SK-N-MC (cell line): ENCODE results near the gene SNX21.
"Not testable (repeated sequence)": the region's sequence is repeated elsewhere in the genome, so short reads cannot be mapped to it uniquely, and the experiment has no call there.

Source experiments
- DNase-seq: peaks from one replicate; pipeline ENCODE4 v3.0.0-alpha.2; 2011; ENCODE audit warnings: low read depth, low spot score
- H3K27ac ChIP-seq: fragments of 200-600 bp; sonication (generic); 2 replicates; pipeline ENCODE4 v1.5.1; 2016; ENCODE audit warnings: mixed run types
- H3K36me3 ChIP-seq: fragments of 200-600 bp; sonication (generic); 2 replicates; pipeline ENCODE4 v1.6.1; 2017; ENCODE audit warnings: antibody characterized with exemption, low read length, mixed read lengths; ENCODE audit not compliant: insufficient read depth
- H3K4me3 ChIP-seq: fragments of 200-600 bp; sonication (generic); 2 replicates; pipeline ENCODE4 v1.5.1; 2016
- H3K9ac ChIP-seq: fragments of 200-600 bp; sonication (generic); 2 replicates; pipeline ENCODE4 v1.8.0; 2017; ENCODE audit warnings: mixed run types, mixed read lengths; ENCODE audit not compliant: insufficient read length
- H3K9me3 ChIP-seq: fragments of 200-600 bp; sonication (generic); 2 replicates; pipeline ENCODE4 v1.6.1; 2017; ENCODE audit warnings: low read depth, mild to moderate bottlenecking, antibody characterized with exemption, low read length, moderate library complexity, mixed read lengths
- EZH2 ChIP-seq: fragments of 200-600 bp; sonication (generic); IDR thresholded peaks from one replicate; pipeline ENCODE4 v1.6.1; 2017; ENCODE audit warnings: antibody characterized with exemption
- FOXP2 ChIP-seq: optimal IDR thresholded peaks from 2 replicates; pipeline ENCODE3; 2011; ENCODE audit warnings: mild to moderate bottlenecking, moderate library complexity; ENCODE audit not compliant: insufficient read depth; ENCODE audit errors: extremely low read length, control extremely low read depth
- POLR2AphosphoS5 ChIP-seq: IDR thresholded peaks from 2 replicates; pipeline ENCODE4 v1.6.1; 2012; ENCODE audit warnings: mild to moderate bottlenecking, low read depth, low read length, borderline replicate concordance

Gene SNX21

GRCh38 chr20:45828589-45828988, 5.0 kb upstream of the SNX21 start:
- no peaks in the 10 kb centered on the region for H3K9me3 ChIP-seq
- TF ChIP-seq FOXP2 (no peak), POLR2AphosphoS5 (no peak), EZH2 (no peak)
- no peak overlapping the region for H3K27ac ChIP-seq
- no peak for DNase-seq
- no peaks in the 10 kb centered on the region for H3K36me3 ChIP-seq
- no peak overlapping the region for H3K9ac ChIP-seq
- H3K4me3 ChIP-seq, result no peak overlapping the region

GRCh38 chr20:45829673-45830106, 3.9 kb upstream of the SNX21 start:
- H3K4me3 ChIP-seq, H3K36me3 ChIP-seq, DNase-seq, H3K9ac ChIP-seq, H3K9me3 ChIP-seq, H3K27ac ChIP-seq: not testable (repeated sequence)

- Histone ChIP-seq H3K9me3 (no peaks in the 10 kb centered on the region), H3K4me3 (no peak overlapping the region), H3K27ac (no peak overlapping the region), H3K36me3 (no peaks in the 10 kb centered on the region), H3K9ac (no peak overlapping the region)
- no peak for DNase-seq
- TF ChIP-seq POLR2AphosphoS5 (no peak), FOXP2 (no peak), EZH2 (no peak)
Measured at GRCh38 chr20:45832619-45833018, 980 bp upstream of the SNX21 start.

GRCh38 chr20:45833883-45834796, 541 bp downstream of the SNX21 start:
- peak overlapping the region; percentile 89 for H3K4me3 ChIP-seq
- no peak for TF ChIP-seq FOXP2
- TF ChIP-seq EZH2, result no peak
- TF ChIP-seq POLR2AphosphoS5, result peak; percentile 67; the same call in 1 of the 2 replicates
- no peak for DNase-seq
- H3K9ac ChIP-seq, result peak overlapping the region; percentile 70
- no peaks in the 10 kb centered on the region for H3K36me3 ChIP-seq
- no peaks in the 10 kb centered on the region for H3K9me3 ChIP-seq
- H3K27ac ChIP-seq, result no peak overlapping the region

GRCh38 chr20:45834797-45835161, 1.2 kb downstream of the SNX21 start:
- no peak overlapping the region for H3K9ac ChIP-seq
- H3K27ac ChIP-seq, result no peak overlapping the region
- peak overlapping the region; percentile 89 for H3K4me3 ChIP-seq

GRCh38 chr20:45835329-45835765, 1.7 kb downstream of the SNX21 start:
- DNase-seq, result no peak
- TF ChIP-seq EZH2 (no peak), POLR2AphosphoS5 (no peak), FOXP2 (no peak)
- H3K9me3 ChIP-seq, result no peaks in the 10 kb centered on the region
- no peaks in the 10 kb centered on the region for H3K36me3 ChIP-seq
- H3K4me3 ChIP-seq, result no peak overlapping the region
- no peak overlapping the region for H3K27ac ChIP-seq
- no peak overlapping the region for H3K9ac ChIP-seq

More at GRCh38 chr20:45834797-45835161, 1.2 kb downstream of the SNX21 start:
- no peak for DNase-seq
- Histone ChIP-seq H3K9me3 (no peaks in the 10 kb centered on the region), H3K36me3 (no peaks in the 10 kb centered on the region)
- TF ChIP-seq POLR2AphosphoS5 (no peak), EZH2 (no peak), FOXP2 (no peak)

- no peak overlapping the region for H3K27ac ChIP-seq
- H3K9me3 ChIP-seq, result no peaks in the 10 kb centered on the region
- no peaks in the 10 kb centered on the region for H3K36me3 ChIP-seq
- H3K9ac ChIP-seq, result no peak overlapping the region
- no peak for DNase-seq
- no peak for TF ChIP-seq POLR2AphosphoS5
- no peak for TF ChIP-seq EZH2
- no peak for TF ChIP-seq FOXP2
- no peak overlapping the region for H3K4me3 ChIP-seq
Measured at GRCh38 chr20:45835825-45836224, 2.2 kb downstream of the SNX21 start.

GRCh38 chr20:45836841-45837240, 3.2 kb downstream of the SNX21 start:
- Histone ChIP-seq H3K27ac (no peak overlapping the region), H3K4me3 (no peak overlapping the region), H3K9ac (no peak overlapping the region), H3K36me3 (no peaks in the 10 kb centered on the region), H3K9me3 (no peaks in the 10 kb centered on the region)
- DNase-seq, result no peak
- no peak for TF ChIP-seq FOXP2
- no peak for TF ChIP-seq EZH2
- TF ChIP-seq POLR2AphosphoS5, result no peak
